LNCAP (cell line): ENCODE results near the gene COPZ2.

ENCODE experiments used
- CTCF ChIP-seq: fragments of 450-650 bp; IDR thresholded peaks from 2 replicates; pipeline ENCODE4 v1.5.1; 2017; ENCODE audit warnings: mild to moderate bottlenecking

COPZ2 gene

GRCh38 chr17:48002916-48003416 lies 34.6 kb downstream of the COPZ2 start:
- no peak for TF ChIP-seq CTCF

- no peak for TF ChIP-seq CTCF
Measured at GRCh38 chr17:48002266-48002915, 35.2 kb downstream of the COPZ2 start.

- no peak for TF ChIP-seq CTCF
Measured at GRCh38 chr17:48001197-48001596, 36.4 kb downstream of the COPZ2 start.

- no peak for TF ChIP-seq CTCF
Measured at GRCh38 chr17:47999582-47999981, 38.0 kb downstream of the COPZ2 start.

- no peak for TF ChIP-seq CTCF
Measured at GRCh38 chr17:47998044-47998443, 39.6 kb downstream of the COPZ2 start.

- TF ChIP-seq CTCF, result no peak
Measured at GRCh38 chr17:47997586-47997985, 40.0 kb downstream of the COPZ2 start.

GRCh38 chr17:47996201-47996600 lies 41.4 kb downstream of the COPZ2 start:
- no peak for TF ChIP-seq CTCF
